Left ventricle myocardium inferior (tissue), 1 donor: ENCODE measurements around the gene CXXC4. TPM values are rescaled to one million over a fixed set of nuclear protein-coding genes. Genes with fewer than 3 reads are reported as not detected.

ENCODE experiments used
- DNase-seq: peaks from one replicate; pipeline ENCODE4 v3.0.0-alpha.2; 2020
- H3K27ac ChIP-seq: fragments of 200-600 bp; replicated peaks from 2 replicates; pipeline ENCODE4 v1.8.0; 2021
- H3K27me3 ChIP-seq: fragments of 200-600 bp; 2 replicates; pipeline ENCODE4 v1.8.0; 2021; ENCODE audit warnings: low read depth
- H3K36me3 ChIP-seq: fragments of 200-600 bp; 2 replicates; pipeline ENCODE4 v1.8.0; 2021
- H3K4me1 ChIP-seq: fragments of 200-600 bp; 2 replicates; pipeline ENCODE4 v1.8.0; 2021
- H3K4me3 ChIP-seq: fragments of 200-600 bp; 2 replicates; pipeline ENCODE4 v1.8.0; 2021; ENCODE audit warnings: mild to moderate bottlenecking, moderate library complexity
- H3K9me3 ChIP-seq: fragments of 200-600 bp; replicated peaks from 2 replicates; pipeline ENCODE4 v1.8.0; 2021
- intact Hi-C: fragments of 100-400 bp; cut with micrococcal nuclease; formaldehyde crosslinking; loops from one replicate; pipeline ENCODE4 v1.11.0; 2022
- total RNA-seq: library from RNA; stranded (reverse); fragmentation: NEBNext Ultra II Directional; extraction: Animal tissue kit (Norgen Biotek cat#: 25700); gene quantifications from one replicate; pipeline ENCODE4 v1.2.1, GENCODE V29; 2021
- TF ChIP-seq, protein P1 (sequence below): fragments of 200-600 bp; IDR thresholded peaks from 2 replicates; pipeline ENCODE4 v1.8.0; 2021; ENCODE audit warnings: antibody characterized with exemption, mild to moderate bottlenecking, borderline replicate concordance
- donor health status: DM: no; HTN: yes; CAD: no; lungs with severe emphysema.

The CXXC4 gene
- total RNA-seq, 1 donor from 2014 or later: 4.5 TPM

DNA sequence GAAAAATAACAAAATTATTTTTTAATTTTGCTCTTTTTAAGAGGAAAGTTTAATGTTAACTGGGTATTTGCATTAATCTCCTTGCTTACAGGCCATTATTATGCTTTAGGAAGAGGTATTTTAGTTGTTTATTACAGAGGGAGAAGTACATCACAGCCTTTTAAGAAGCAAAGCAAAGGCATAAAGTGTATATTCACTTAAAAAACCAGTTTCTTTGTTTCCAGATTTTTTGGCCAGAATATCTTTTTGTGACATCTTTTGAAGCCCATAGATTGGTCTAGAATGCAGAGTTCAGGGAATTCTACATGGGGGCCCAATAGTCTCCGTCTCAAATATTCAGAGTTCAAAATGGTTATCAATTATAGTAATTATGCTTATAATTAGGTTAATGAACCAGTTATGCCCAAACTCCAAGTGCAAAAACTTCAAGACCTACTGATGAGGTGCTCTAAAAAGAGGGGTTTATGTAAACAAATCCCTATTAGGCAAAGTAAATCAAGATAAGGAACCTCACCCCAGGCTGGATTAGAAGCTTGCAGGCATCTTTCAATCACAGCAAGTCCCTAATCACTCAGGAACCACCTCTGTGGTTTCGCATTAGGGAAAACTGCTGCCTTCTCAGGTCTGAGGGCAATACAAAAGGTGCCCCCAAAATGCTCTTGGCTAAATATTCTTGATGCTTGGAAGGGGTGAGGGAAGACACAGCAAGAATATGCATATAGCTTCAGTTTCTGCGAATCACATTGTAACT is 1.4 kb downstream of the CXXC4 start:
- TF ChIP-seq, protein P1, sequence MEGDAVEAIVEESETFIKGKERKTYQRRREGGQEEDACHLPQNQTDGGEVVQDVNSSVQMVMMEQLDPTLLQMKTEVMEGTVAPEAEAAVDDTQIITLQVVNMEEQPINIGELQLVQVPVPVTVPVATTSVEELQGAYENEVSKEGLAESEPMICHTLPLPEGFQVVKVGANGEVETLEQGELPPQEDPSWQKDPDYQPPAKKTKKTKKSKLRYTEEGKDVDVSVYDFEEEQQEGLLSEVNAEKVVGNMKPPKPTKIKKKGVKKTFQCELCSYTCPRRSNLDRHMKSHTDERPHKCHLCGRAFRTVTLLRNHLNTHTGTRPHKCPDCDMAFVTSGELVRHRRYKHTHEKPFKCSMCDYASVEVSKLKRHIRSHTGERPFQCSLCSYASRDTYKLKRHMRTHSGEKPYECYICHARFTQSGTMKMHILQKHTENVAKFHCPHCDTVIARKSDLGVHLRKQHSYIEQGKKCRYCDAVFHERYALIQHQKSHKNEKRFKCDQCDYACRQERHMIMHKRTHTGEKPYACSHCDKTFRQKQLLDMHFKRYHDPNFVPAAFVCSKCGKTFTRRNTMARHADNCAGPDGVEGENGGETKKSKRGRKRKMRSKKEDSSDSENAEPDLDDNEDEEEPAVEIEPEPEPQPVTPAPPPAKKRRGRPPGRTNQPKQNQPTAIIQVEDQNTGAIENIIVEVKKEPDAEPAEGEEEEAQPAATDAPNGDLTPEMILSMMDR: no peak
- no peaks in the 10 kb centered on the region for H3K9me3 ChIP-seq
- H3K27ac ChIP-seq: peak overlapping the region; percentile 90
- H3K27me3 ChIP-seq: peaks cover 4% of the 10 kb centered on the region
- peaks cover 48% of the 10 kb centered on the region for H3K4me1 ChIP-seq
- peak overlapping the region; percentile 75 for H3K4me3 ChIP-seq
- no peak for DNase-seq
- intact Hi-C loops: no loop called here
- no peaks in the 10 kb centered on the region for H3K36me3 ChIP-seq

DNA sequence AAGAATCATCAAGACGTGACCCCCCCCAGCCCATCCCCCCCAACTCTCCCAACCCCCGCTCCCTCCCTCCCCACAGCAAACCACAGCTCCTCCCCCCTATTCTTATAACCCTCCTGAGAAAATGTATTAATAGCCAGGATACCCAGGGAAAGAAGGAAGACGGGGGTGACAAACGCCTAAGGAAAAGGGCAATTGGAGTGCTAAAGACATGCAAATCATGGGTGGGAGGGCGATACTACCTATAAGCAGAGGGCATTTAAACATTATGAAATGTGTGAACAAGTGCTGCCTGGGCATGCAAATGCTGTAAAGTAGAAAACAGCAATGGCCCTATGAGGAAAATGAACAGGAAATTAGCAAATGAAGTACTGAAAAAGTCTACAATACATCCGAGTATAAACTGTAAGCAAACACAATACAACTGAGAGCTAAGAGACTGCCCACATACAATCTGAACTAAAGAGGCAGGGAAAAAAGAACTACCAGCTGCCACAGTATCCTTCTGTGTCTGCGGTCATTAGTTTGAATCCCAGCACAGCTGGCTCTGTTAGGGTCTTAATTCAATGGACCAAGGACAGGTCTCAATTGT is 2.4 kb downstream of the CXXC4 start:
- TF ChIP-seq, protein P1: no peak
- peaks cover 4% of the 10 kb centered on the region for H3K27me3 ChIP-seq
- H3K4me3 ChIP-seq: peak overlapping the region; percentile 75

DNA sequence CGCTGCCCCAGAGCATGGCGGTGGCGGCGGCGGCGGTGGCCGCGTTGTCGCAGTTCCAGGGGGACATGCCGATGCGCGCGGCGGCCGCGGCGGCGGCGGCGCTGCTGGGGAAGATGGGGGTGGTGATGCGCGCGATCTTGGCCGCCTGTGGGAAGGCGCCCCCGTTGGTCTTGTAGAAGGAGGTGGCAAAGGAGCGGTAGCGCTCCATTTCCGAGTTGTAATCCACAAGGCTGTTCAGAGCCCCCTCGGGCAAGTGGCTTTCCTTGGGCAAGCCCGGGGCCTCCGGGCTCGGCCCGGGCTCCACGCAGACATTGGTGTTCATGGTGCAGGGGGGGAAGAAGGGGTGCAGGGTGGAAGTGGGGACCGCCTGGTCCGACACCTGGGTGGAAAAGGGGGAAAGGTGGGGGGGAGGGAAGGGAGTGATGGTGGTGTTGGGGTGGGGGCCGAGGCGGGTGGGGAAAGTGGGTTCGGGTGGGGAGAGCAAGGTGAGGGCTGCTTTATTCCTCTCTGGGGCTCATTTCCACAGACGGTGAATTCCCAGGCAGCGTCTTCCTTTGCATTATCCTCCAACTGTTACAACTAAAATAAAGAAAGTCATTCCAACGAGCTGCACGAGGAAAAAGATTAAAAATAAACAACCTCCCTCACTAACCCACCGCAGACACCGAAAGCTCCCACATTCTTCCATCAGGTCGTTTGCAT is 3.1 kb downstream of the CXXC4 start:
- H3K9me3 ChIP-seq: no peaks in the 10 kb centered on the region
- intact Hi-C loops: no loop called here
- no peaks in the 10 kb centered on the region for H3K36me3 ChIP-seq
- TF ChIP-seq, protein P1: no peak
- peaks cover 4% of the 10 kb centered on the region for H3K27me3 ChIP-seq
- DNase-seq: peak; percentile 35
- peak overlapping the region; percentile 90 for H3K27ac ChIP-seq
- H3K4me3 ChIP-seq: peak overlapping the region; percentile 75
- H3K4me1 ChIP-seq: peaks cover 48% of the 10 kb centered on the region

More for the DNA sequence above, 2.4 kb downstream of the CXXC4 start:
- no peak for DNase-seq
- Histone ChIP-seq H3K4me1 (peaks cover 48% of the 10 kb centered on the region), H3K9me3 (no peaks in the 10 kb centered on the region), H3K27ac (peak overlapping the region; percentile 90), H3K36me3 (no peaks in the 10 kb centered on the region)
- intact Hi-C loops: no loop called here

DNA sequence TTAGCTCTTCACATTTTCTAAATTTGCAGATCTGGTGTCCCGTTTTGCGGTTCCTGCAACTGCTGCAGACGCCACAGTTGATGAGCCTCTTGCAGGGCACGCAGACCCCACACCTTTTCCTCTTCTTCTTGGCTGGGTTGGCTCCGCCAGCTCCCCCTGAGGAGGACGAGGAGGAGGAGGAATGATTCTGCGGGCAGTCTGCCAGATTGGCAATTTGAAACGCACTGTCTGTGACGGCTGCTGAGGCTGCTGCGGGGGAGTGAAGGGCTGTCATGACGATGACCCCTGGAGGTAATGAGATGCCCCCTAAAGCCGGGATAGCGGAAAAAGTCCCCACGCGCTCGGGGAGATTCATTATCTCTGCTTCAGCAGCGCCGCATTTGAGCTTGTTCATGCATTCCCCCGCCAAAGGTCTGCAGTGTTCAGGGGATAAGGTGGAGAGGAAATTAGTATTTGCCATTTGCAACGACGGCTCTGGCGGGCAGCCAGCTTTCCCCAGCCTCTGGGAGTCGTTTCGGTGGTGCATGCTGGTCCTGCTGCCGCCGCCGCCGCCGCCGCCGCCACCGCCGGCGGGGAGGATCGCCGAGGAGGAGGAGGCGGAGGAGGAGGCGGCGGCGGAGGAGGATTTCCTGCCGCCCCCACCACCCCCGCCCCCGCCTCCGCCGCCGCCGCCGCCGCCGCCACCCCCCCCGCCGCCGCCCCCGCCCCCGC is 3.8 kb downstream of the CXXC4 start:
- TF ChIP-seq, protein P1: no peak
- H3K36me3 ChIP-seq: no peaks in the 10 kb centered on the region
- H3K27ac ChIP-seq: peak overlapping the region; percentile 90
- peaks cover 4% of the 10 kb centered on the region for H3K27me3 ChIP-seq
- peak; percentile 77 for DNase-seq
- peak overlapping the region; percentile 75 for H3K4me3 ChIP-seq
- no peaks in the 10 kb centered on the region for H3K9me3 ChIP-seq
- H3K4me1 ChIP-seq: peaks cover 44% of the 10 kb centered on the region
- intact Hi-C loops: no loop called here

DNA sequence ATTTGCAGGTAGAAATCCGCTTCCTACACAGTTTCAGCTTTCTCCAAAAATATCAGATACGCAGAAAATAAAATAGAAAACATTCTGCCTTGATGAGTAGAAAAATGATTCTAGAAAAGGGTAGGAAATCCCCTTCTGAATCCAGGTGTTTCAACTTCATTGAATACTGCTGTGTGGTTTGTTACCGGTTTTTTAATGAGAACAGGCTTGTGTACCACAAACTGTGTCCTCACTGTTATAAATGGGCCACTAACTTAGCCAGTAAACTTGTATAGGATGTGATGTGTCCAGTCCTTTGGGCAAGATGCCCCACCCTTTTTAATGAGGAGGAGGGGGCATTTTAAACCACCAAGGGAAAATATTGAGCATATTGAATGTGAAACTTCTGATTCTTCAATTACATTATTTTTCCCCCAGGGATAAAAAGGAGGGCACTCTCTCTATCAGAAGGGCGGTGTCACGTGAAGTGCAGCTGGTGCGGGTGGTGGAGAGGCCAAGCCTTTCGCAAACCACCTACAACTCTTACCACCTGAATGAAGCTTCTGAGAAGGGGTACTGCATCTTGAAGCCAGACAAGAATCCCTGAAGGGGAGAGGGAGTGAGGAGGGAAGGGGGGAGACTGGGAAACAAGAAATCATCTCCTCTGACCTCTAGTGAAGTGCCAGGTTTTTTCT is 4.5 kb downstream of the CXXC4 start:
- peaks cover 4% of the 10 kb centered on the region for H3K27me3 ChIP-seq
- no peak for DNase-seq
- intact Hi-C loops: no loop called here

More for the DNA sequence above, 4.5 kb downstream of the CXXC4 start:
- H3K4me3 ChIP-seq: peak overlapping the region; percentile 75
- no peaks in the 10 kb centered on the region for H3K9me3 ChIP-seq
- TF ChIP-seq, protein P1: no peak
- H3K27ac ChIP-seq: peak overlapping the region; percentile 90
- peaks cover 37% of the 10 kb centered on the region for H3K4me1 ChIP-seq
- no peaks in the 10 kb centered on the region for H3K36me3 ChIP-seq
